ENCODE results near the gene ZFP14.
"Not testable (repeated sequence)": the region's sequence is repeated elsewhere in the genome, so short reads cannot be mapped to it uniquely, and the experiment has no call there.

ZFP14 gene

GRCh38 chr19:36326649-36327048 lies 52.4 kb downstream of the ZFP14 start:
- H3K4me3 ChIP-seq (ENCODE audit: low read depth in 1 of 2, low read length in 2 of 2); H3K27ac ChIP-seq (ENCODE audit: low read depth, low read length); H3K27me3 ChIP-seq (ENCODE audit: control insufficient read depth in 1 of 2, insufficient read depth in 2 of 2, low read length in 2 of 2); H3K9ac ChIP-seq (ENCODE audit: low read length); H3K9me3 ChIP-seq (ENCODE audit: low read length); H3K4me1 ChIP-seq (ENCODE audit: insufficient read depth, low read length): not testable (repeated sequence)
- peaks cover 30% of the 10 kb centered on the region for H3K36me3 ChIP-seq (ENCODE audit: insufficient read depth, low read length)

- H3K4me3 ChIP-seq (ENCODE audit: low read depth in 1 of 2, low read length in 2 of 2); H3K4me1 ChIP-seq (ENCODE audit: insufficient read depth, low read length): not testable (repeated sequence)
Measured at GRCh38 chr19:36315164-36315563, 63.8 kb downstream of the ZFP14 start.

GRCh38 chr19:36314053-36314452 lies 64.9 kb downstream of the ZFP14 start:
- H3K36me3 ChIP-seq (ENCODE audit: insufficient read depth, low read length); H3K27me3 ChIP-seq (ENCODE audit: control insufficient read depth in 1 of 2, insufficient read depth in 2 of 2, low read length in 2 of 2); H3K27ac ChIP-seq (ENCODE audit: low read depth, low read length); H3K4me3 ChIP-seq (ENCODE audit: low read depth in 1 of 2, low read length in 2 of 2); H3K9ac ChIP-seq (ENCODE audit: low read length); H3K9me3 ChIP-seq (ENCODE audit: low read length); H3K4me1 ChIP-seq (ENCODE audit: insufficient read depth, low read length): not testable (repeated sequence)

More at GRCh38 chr19:36315164-36315563, 63.8 kb downstream of the ZFP14 start:
- H3K27me3 ChIP-seq (ENCODE audit: control insufficient read depth in 1 of 2, insufficient read depth in 2 of 2, low read length in 2 of 2); H3K27ac ChIP-seq (ENCODE audit: low read depth, low read length); H3K36me3 ChIP-seq (ENCODE audit: insufficient read depth, low read length); H3K9me3 ChIP-seq (ENCODE audit: low read length); H3K9ac ChIP-seq (ENCODE audit: low read length): not testable (repeated sequence)

- H3K27ac ChIP-seq (ENCODE audit: low read depth, low read length); H3K4me1 ChIP-seq (ENCODE audit: insufficient read depth, low read length); H3K27me3 ChIP-seq (ENCODE audit: control insufficient read depth in 1 of 2, insufficient read depth in 2 of 2, low read length in 2 of 2); H3K36me3 ChIP-seq (ENCODE audit: insufficient read depth, low read length); H3K9me3 ChIP-seq (ENCODE audit: low read length); H3K4me3 ChIP-seq (ENCODE audit: low read depth in 1 of 2, low read length in 2 of 2); H3K9ac ChIP-seq (ENCODE audit: low read length): not testable (repeated sequence)
Measured at GRCh38 chr19:36311098-36311760, 67.8 kb downstream of the ZFP14 start.

- H3K4me3 ChIP-seq (ENCODE audit: low read depth in 1 of 2, low read length in 2 of 2); H3K36me3 ChIP-seq (ENCODE audit: insufficient read depth, low read length); H3K27ac ChIP-seq (ENCODE audit: low read depth, low read length); H3K9ac ChIP-seq (ENCODE audit: low read length); H3K4me1 ChIP-seq (ENCODE audit: insufficient read depth, low read length); H3K9me3 ChIP-seq (ENCODE audit: low read length); H3K27me3 ChIP-seq (ENCODE audit: control insufficient read depth in 1 of 2, insufficient read depth in 2 of 2, low read length in 2 of 2): not testable (repeated sequence)
Measured at GRCh38 chr19:36310416-36310990, 68.5 kb downstream of the ZFP14 start.

- H3K27me3 ChIP-seq (ENCODE audit: control insufficient read depth in 1 of 2, insufficient read depth in 2 of 2, low read length in 2 of 2); H3K9me3 ChIP-seq (ENCODE audit: low read length); H3K4me3 ChIP-seq (ENCODE audit: low read depth in 1 of 2, low read length in 2 of 2); H3K9ac ChIP-seq (ENCODE audit: low read length); H3K27ac ChIP-seq (ENCODE audit: low read depth, low read length); H3K4me1 ChIP-seq (ENCODE audit: insufficient read depth, low read length); H3K36me3 ChIP-seq (ENCODE audit: insufficient read depth, low read length): not testable (repeated sequence)
Measured at GRCh38 chr19:36309759-36310158, 69.2 kb downstream of the ZFP14 start.

- H3K4me1 ChIP-seq (ENCODE audit: insufficient read depth, low read length); H3K4me3 ChIP-seq (ENCODE audit: low read depth in 1 of 2, low read length in 2 of 2); H3K27me3 ChIP-seq (ENCODE audit: control insufficient read depth in 1 of 2, insufficient read depth in 2 of 2, low read length in 2 of 2); H3K9me3 ChIP-seq (ENCODE audit: low read length); H3K27ac ChIP-seq (ENCODE audit: low read depth, low read length); H3K9ac ChIP-seq (ENCODE audit: low read length); H3K36me3 ChIP-seq (ENCODE audit: insufficient read depth, low read length): not testable (repeated sequence)
Measured at GRCh38 chr19:36309309-36309708, 69.7 kb downstream of the ZFP14 start.

- H3K9me3 ChIP-seq (ENCODE audit: low read length); H3K4me3 ChIP-seq (ENCODE audit: low read depth in 1 of 2, low read length in 2 of 2); H3K4me1 ChIP-seq (ENCODE audit: insufficient read depth, low read length); H3K36me3 ChIP-seq (ENCODE audit: insufficient read depth, low read length); H3K27me3 ChIP-seq (ENCODE audit: control insufficient read depth in 1 of 2, insufficient read depth in 2 of 2, low read length in 2 of 2); H3K27ac ChIP-seq (ENCODE audit: low read depth, low read length); H3K9ac ChIP-seq (ENCODE audit: low read length): not testable (repeated sequence)
Measured at GRCh38 chr19:36292317-36292716, 86.7 kb downstream of the ZFP14 start.

All from muscle layer of colon (tissue), 2 donors.